Middle frontal gyrus (tissue), 1 donor: ENCODE results near the gene HNRNPCL1.
"Not testable (repeated sequence)": the region's sequence is repeated elsewhere in the genome, so short reads cannot be mapped to it uniquely, and the experiment has no call there.

Experiments used
- DNase-seq: peaks from one replicate; pipeline ENCODE4 v3.0.0-alpha.2; 2015; ENCODE audit warnings: low spot score; ENCODE audit errors: extremely low spot score

Gene HNRNPCL1

GRCh38 chr1:12848620-12849019, at the start of gene HNRNPCL1:
Gene HNRNPCL1, minus strand, starts transcription at chr1:12848720. Its CDS starts 431 bp downstream, at chr1:12848289.
- DNase-seq: not testable (repeated sequence)

- not testable (repeated sequence) for DNase-seq
Observed at GRCh38 chr1:12898170-12898569, 49.6 kb upstream of the HNRNPCL1 start, which contains the start of gene PRAMEF10. Gene PRAMEF10, minus strand, starts transcription at chr1:12898270. Its CDS starts 2,423 bp downstream, at chr1:12895847.

GRCh38 chr1:12886101-12886500, 37.6 kb upstream of the HNRNPCL1 start, which contains the start of gene PRAMEF4:
Gene PRAMEF4, minus strand, starts transcription at chr1:12886201. Its CDS starts 2,807 bp downstream, at chr1:12883394.
- not testable (repeated sequence) for DNase-seq

- DNase-seq: not testable (repeated sequence)
Observed at GRCh38 chr1:12878453-12878852, 29.9 kb upstream of the HNRNPCL1 start.

- not testable (repeated sequence) for DNase-seq
Observed at GRCh38 chr1:12863131-12863880, 14.8 kb upstream of the HNRNPCL1 start.

- DNase-seq: not testable (repeated sequence)
Observed at GRCh38 chr1:12856786-12857185, 8.3 kb upstream of the HNRNPCL1 start, which contains the start of gene PRAMEF2. Gene PRAMEF2, plus strand, starts transcription at chr1:12857086. Its CDS starts 1,924 bp downstream, at chr1:12859010.

GRCh38 chr1:12851779-12852178, 3.3 kb upstream of the HNRNPCL1 start:
- DNase-seq: no peak

GRCh38 chr1:12833251-12833650, 15.3 kb downstream of the HNRNPCL1 start:
- DNase-seq: not testable (repeated sequence)

GRCh38 chr1:12831310-12831709, 17.2 kb downstream of the HNRNPCL1 start, which contains the start of gene PRAMEF11:
Gene PRAMEF11, minus strand, starts transcription at chr1:12831410. Its CDS starts 2,621 bp downstream, at chr1:12828789.
- not testable (repeated sequence) for DNase-seq

- not testable (repeated sequence) for DNase-seq
Observed at GRCh38 chr1:12819061-12819460, 29.5 kb downstream of the HNRNPCL1 start.

GRCh38 chr1:12811409-12811784, 37.1 kb downstream of the HNRNPCL1 start:
- no peak for DNase-seq

- DNase-seq: peak; percentile 5
Observed at GRCh38 chr1:12810691-12811408, 37.7 kb downstream of the HNRNPCL1 start.

GRCh38 chr1:12809933-12810332, 38.6 kb downstream of the HNRNPCL1 start:
- DNase-seq: no peak

GRCh38 chr1:12799730-12800129, 48.8 kb downstream of the HNRNPCL1 start:
- no peak for DNase-seq

GRCh38 chr1:12798911-12799310, 49.6 kb downstream of the HNRNPCL1 start:
- no peak for DNase-seq
